HepG2 (cell line): ENCODE results near the gene CDC6.

Experiments used
- HDAC6 ChIP-seq: fragments of 200-600 bp; sonication (generic); IDR thresholded peaks from 2 replicates; pipeline ENCODE4 v1.7.0; 2017; ENCODE audit warnings: mild to moderate bottlenecking, antibody characterized with exemption, low read length, low read depth
- POLR2AphosphoS5 ChIP-seq: IDR thresholded peaks from 2 replicates; pipeline ENCODE4 v1.6.1; 2012; ENCODE audit warnings: low read depth, low read length
- TFE3 ChIP-seq: IDR thresholded peaks from 2 replicates; pipeline ENCODE4 v1.6.1; 2016
- ZNF839 ChIP-seq: sonication (generic); formaldehyde crosslinking; IDR thresholded peaks from 2 replicates; pipeline ENCODE4 v1.4.0; 2020; ENCODE audit warnings: missing genetic modification reagents, mild to moderate bottlenecking, borderline replicate concordance

DNA sequence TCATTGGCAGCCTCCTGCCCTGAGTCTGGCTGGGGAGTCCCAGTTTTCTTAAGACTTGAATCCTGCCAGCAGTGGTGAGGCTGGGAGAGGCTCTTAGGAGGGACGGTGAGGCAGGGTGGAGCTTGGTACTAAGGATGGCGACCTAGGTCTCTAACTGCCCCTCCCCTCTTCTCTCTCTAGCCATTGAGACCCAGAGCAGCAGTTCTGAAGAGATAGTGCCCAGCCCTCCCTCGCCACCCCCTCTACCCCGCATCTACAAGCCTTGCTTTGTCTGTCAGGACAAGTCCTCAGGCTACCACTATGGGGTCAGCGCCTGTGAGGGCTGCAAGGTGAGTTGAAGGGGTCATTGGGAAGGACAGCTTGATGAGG is 60.4 kb downstream of the CDC6 start:
- no peak for TF ChIP-seq POLR2AphosphoS5
- TF ChIP-seq TFE3 (CRISPR knock-in tag): no peak
- no peak for TF ChIP-seq ZNF839 (CRISPR knock-in tag)
- TF ChIP-seq HDAC6: no peak
